Hindlimb muscle (tissue), 1 donor: ENCODE data around the gene QSOX2. TPM values are rescaled to one million over a fixed set of nuclear protein-coding genes. Genes with fewer than 3 reads are reported as not detected.

Experiments used
- DNase-seq: peaks from one replicate; pipeline ENCODE4 v3.0.0-alpha.2; 2013
- polyA plus RNA-seq: library from polyadenylated mRNA; unstranded; fragments of 120-200 nt; gene quantifications from one replicate; pipeline ENCODE4 v1.2.1, GENCODE V29; 2013; ENCODE audit not compliant: insufficient read length

Gene QSOX2
- polyA plus RNA-seq, 1 donor: 8.3 TPM

- DNase-seq: no peak
Observed at GRCh38 chr9:136264441-136265405, 19.1 kb upstream of the QSOX2 start.

GRCh38 chr9:136264031-136264430 is 18.4 kb upstream of the QSOX2 start:
- DNase-seq: no peak

- DNase-seq: no peak
Observed at GRCh38 chr9:136262671-136263178, 17.1 kb upstream of the QSOX2 start.

GRCh38 chr9:136261686-136262430 is 16.2 kb upstream of the QSOX2 start:
- DNase-seq: no peak

- no peak for DNase-seq
Observed at GRCh38 chr9:136260936-136261472, 15.4 kb upstream of the QSOX2 start.

GRCh38 chr9:136260521-136260920 is 14.9 kb upstream of the QSOX2 start:
- no peak for DNase-seq

GRCh38 chr9:136259836-136260235 is 14.2 kb upstream of the QSOX2 start:
- DNase-seq: no peak

GRCh38 chr9:136259517-136259813 is 13.9 kb upstream of the QSOX2 start:
- DNase-seq: no peak

GRCh38 chr9:136258786-136259516 is 13.3 kb upstream of the QSOX2 start:
- DNase-seq: no peak

- no peak for DNase-seq
Observed at GRCh38 chr9:136258299-136258625, 12.7 kb upstream of the QSOX2 start.

GRCh38 chr9:136257381-136258298 is 12.0 kb upstream of the QSOX2 start:
- DNase-seq: no peak

- DNase-seq: no peak
Observed at GRCh38 chr9:136255896-136256890, 10.6 kb upstream of the QSOX2 start.

- no peak for DNase-seq
Observed at GRCh38 chr9:136255166-136255538, 9.5 kb upstream of the QSOX2 start.

GRCh38 chr9:136254381-136255165 is 9.0 kb upstream of the QSOX2 start:
- no peak for DNase-seq

- DNase-seq: no peak
Observed at GRCh38 chr9:136253246-136254130, 7.9 kb upstream of the QSOX2 start.

GRCh38 chr9:136252846-136253245 is 7.2 kb upstream of the QSOX2 start:
- no peak for DNase-seq

GRCh38 chr9:136252281-136252680 is 6.7 kb upstream of the QSOX2 start:
- no peak for DNase-seq
